Hypothalamus (tissue), 51 donors: ENCODE measurements around the gene TBCC.

ENCODE experiments used
- DNase-seq, 51 donors: peaks; one replicate each; lab custom pipeline; 2025; lab: John Stamatoyannopoulos, UW

The TBCC gene

GRCh38 chr6:42702200-42702599, 43.7 kb downstream of the TBCC start:
- no peak for DNase-seq

GRCh38 chr6:42698217-42698616, 47.7 kb downstream of the TBCC start:
- no peak for DNase-seq

GRCh38 chr6:42697268-42697655, 48.6 kb downstream of the TBCC start:
- no peak for DNase-seq

- DNase-seq: no peak
These were observed 49.2 kb downstream of the TBCC start for GRCh38 chr6:42696526-42697267.

GRCh38 chr6:42694586-42694985, 51.3 kb downstream of the TBCC start:
- DNase-seq: no peak
